GM18505 (cell line): ENCODE data around the gene ZBTB6.
A peak's percentile ranks its signal among the peaks of the same experiment; 100 is the strongest.
"Not testable (repeated sequence)": the region's sequence is repeated elsewhere in the genome, so short reads cannot be mapped to it uniquely, and the experiment has no call there.

Source experiments
- ATAC-seq: cut with Tn5 transposase; IDR thresholded peaks from one replicate; pipeline ENCODE4 v1.9.1; 2021; ENCODE audit not compliant: unreplicated experiment
- POLR2A ChIP-seq: IDR thresholded peaks from 4 replicates; pipeline ENCODE4 v1.6.1; 2011; ENCODE audit warnings: borderline replicate concordance; ENCODE audit not compliant: insufficient read depth, insufficient read length; ENCODE audit errors: extremely low read depth

The ZBTB6 gene

DNA sequence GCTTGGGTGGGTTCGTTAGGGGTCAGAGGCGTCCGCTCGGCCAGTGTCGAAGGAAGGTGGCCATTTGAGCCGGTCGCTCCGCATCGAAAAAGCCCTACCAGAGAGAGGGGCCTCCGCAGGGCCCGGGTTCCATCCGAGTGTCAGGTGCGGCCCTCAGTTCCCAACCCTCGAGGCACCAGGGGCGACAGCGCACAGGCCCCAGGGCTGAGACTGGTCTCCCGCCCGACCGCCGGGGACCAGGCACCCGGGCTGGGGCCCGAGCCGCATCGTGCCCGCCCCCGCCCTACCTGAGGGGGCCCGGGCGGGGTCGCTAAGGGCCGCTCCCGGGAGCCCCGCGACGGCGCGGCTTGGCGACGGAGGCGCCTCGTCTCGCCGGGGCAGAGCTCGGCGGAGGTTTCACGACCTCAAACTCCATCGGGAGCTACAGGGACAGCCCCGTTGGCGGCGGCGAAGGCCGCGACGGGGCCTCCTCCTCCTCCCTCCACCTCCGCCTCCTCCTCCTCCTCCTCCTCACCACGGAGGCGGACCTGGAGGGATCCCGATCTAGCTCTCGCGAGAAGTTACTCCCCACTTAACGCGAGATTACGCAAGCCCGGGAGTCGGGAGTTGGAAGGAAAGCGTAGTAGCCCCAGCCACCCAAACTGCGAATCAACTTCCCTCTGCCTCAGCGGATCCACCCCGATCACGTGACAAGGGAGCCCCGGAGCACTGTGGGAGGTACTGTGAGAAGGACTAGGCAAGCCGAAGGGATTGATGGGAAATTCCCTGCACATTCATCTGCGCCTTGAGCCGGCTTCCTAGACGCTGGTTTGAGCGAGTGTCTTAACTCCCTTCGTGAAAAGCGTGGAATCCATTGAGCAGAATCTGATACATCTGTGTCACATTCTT is 8.1 kb downstream of the ZBTB6 start, which contains the start of gene RC3H2:
TSS of gene RC3H2 (minus strand) at position 537 of the 888 bp plus-strand sequence. CDS start 7,850 bp downstream, outside the sequence.
- peak; percentile 91 for TF ChIP-seq POLR2A
- ATAC-seq = peak; percentile 88

DNA sequence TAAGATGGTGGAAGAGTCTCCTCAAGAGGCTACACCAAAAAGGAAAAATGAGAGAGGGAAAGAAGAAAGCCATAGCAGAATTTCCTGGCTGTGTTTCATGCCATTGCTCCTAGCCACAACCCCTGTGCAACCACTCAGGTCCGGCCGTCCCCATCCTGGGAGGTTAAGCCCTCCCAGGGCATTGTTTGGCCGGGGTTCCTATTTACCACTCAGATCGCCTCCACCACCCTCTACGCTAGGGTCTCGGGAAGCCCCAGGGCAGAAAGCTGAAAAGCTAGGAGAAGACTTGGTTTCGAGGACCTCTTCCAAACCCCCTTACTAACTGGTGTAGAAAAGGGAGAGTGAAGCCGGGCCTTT is 8.7 kb downstream of the ZBTB6 start:
- ATAC-seq = peak; percentile 13

DNA sequence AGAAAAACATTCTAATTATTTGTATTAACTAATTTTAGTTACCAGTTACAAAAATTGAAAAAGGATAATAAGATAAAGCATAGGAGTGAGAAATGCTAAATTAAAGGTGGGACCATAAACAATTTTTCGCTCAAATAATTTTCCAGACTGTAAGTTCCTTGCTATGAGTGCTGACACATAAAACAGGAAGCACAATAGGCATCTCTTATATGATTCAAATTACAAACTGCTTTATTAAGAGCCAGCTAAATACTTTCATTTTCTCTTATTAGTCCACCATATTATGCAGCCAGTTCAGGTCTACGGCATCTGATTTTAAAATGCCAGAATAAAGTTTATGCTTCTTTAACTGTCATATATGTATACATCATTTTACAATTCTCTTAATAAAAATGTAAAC is 12.3 kb downstream of the ZBTB6 start:
- no peak for TF ChIP-seq POLR2A
- ATAC-seq = no peak

More for the DNA sequence above, 8.7 kb downstream of the ZBTB6 start:
- no peak for TF ChIP-seq POLR2A

DNA sequence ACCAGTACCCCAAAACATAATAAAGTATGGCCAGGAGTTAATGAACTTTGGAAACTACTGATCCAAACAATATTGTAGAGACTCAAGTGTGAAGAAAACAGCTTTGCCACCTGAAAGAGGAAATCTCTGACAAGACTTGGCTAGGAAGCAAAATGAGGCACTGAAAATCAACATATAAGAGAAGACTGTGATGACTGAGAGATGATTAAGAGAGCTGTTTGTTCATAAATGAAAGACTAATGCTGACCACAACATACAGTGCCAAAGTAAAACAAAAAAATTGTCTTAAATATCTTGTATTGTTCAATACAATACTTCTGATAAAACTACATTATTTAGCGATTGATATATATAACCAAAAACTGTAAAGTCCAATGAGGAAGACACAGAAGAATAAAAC is 15.2 kb downstream of the ZBTB6 start:
- no peak for ATAC-seq
- no peak for TF ChIP-seq POLR2A

DNA sequence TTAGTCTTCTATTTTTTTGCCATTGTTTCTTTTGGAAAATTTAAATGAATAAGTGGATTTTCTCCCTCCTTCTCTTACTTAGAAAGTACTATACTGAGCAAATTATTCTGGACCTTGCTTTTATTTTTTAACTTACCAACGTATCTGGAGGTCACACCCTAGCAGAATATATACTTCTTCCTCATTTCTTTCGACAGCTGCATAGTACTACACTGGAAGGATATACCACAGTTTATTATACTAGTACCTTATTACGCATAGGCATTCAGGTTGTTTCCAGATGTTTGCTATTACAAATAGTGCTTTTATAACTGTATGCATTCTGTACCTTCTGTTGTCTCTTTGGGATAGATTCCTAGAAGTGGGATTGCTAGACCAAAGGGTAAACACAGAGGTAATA is 24.6 kb downstream of the ZBTB6 start:
- TF ChIP-seq POLR2A = no peak
- ATAC-seq = no peak

DNA sequence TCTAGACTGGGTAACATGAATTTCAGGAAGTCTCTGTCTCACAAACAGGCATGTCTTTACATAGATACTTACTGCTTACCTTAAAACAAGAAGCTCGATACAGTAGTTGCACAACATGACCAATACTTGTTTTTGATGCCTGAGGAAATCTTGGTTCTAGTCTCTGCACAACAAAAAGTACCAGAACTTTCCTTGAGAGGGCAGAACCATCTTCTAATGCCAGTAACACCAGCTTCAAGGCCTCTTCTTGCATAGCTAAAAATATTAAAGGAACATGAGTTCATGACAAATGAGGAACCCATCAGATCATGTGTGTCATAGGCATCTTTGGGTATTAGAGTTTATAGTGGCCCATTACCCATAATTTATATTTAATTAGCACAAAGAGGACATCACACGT is 30.0 kb downstream of the ZBTB6 start:
- no peak for TF ChIP-seq POLR2A
- no peak for ATAC-seq

DNA sequence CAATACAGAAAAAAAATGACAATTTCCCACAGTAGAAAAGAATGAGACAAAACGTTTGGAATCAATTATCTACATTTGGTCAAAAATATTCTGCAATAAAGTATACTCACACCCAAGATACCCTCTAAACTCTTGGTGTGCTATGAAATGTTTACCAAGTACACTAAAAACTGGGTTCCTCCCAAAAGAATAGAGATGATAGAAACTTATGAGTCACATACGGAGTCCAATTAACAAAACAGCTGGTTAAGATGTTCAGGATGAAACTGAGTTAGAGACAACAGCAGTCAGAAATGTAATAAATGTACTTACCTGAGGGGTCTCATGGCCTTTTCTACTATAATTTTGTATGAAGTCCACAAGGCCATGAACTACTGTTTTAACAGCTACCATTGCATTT is 33.7 kb downstream of the ZBTB6 start:
- TF ChIP-seq POLR2A = no peak
- ATAC-seq = no peak

DNA sequence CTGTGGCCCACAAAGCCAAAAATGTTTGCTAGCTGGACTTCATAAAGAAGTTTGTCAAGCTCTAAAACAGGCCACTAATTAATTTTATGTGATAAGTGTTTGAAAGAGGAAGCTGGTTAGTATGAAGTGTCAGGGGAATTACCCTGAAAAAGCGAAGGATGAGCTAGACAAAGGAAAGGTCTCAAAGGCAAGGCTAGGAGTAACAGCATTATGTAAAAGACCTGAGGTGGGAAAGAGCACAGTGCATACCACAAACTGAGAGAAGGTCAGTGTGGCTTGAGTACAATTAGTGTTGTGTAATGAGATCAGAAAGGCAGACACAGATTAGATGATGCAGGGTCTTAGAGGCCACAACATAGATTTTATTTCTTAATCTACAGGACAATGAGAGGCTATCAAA is 37.6 kb downstream of the ZBTB6 start:
- ATAC-seq = no peak

DNA sequence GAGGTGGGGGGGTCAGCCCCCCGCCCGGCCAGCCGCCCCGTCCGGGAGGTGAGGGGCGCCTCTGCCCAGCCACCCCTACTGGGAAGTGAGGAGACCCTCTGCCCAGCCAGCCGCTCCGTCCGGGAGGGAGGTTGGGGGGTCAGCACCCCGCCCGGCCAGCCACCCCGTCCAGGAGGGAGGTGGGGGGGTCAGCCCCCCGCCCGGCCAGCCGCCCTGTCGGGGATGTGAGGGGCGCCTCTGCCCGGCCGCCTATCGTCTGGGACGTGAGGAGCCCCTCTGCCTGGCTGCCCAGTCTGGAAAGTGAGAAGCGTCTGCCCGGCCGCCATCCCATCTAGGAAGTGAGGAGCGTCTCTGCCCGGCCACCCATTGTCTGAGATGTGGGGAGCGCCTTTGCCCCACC is 45.8 kb downstream of the ZBTB6 start:
- ATAC-seq = not testable (repeated sequence)

More for the DNA sequence above, 37.6 kb downstream of the ZBTB6 start:
- no peak for TF ChIP-seq POLR2A

DNA sequence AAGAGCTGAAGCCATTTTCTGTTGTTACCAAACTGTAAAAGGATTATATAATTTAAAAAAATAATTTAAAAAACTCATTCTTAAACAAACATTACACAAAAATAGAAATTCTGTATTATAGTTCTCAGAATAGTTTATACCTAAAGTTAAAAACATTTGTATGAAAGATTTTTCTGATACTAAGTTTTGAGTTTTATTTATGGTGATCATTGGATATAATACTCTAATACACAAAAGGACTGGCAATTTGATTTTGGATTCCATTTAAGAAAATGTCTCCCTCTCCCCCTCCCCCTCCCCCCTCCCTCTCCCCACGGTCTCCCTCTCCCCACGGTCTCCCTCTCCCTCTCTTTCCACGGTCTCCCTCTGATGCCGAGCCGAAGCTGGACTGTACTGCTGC is 47.0 kb downstream of the ZBTB6 start:
- TF ChIP-seq POLR2A = no peak
- no peak for ATAC-seq

DNA sequence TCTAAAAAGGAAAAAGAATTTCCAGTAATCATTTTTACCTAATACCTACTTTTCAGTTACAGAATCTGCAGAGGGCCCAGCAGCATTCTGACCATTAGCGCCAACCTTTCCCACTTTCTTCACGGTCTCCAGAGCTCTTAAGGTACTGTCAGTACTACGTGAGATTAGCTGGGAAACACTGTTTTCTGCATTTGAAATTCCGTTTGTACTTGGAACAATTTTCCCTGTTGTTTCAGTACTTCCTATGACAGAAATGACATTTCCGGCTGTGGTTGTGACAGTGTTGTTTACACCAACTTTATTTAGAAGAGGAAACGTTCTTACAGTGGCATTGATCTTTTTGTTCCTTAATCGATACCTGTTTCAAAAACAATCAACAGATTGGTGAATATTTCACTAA is 47.8 kb downstream of the ZBTB6 start:
- no peak for ATAC-seq
- TF ChIP-seq POLR2A = no peak

DNA sequence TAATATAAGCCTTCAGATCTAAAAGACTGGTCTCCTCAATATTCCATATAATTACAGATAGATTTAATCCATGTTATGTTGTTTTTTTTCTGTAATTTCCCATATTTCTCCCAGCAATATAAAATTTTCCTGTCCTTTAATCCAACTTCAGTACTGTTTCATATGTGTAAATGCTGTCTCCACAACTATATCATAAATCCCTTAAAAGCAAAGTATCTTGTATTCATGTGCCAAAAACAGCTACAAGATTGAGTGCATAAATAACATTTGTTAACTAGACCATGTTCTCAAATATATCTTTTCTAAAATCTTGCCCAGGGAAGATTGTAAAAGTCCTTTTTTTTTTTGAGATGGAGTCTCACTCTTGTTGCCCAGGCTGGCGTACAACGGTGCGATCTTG is 49.7 kb downstream of the ZBTB6 start:
- no peak for ATAC-seq
- no peak for TF ChIP-seq POLR2A

DNA sequence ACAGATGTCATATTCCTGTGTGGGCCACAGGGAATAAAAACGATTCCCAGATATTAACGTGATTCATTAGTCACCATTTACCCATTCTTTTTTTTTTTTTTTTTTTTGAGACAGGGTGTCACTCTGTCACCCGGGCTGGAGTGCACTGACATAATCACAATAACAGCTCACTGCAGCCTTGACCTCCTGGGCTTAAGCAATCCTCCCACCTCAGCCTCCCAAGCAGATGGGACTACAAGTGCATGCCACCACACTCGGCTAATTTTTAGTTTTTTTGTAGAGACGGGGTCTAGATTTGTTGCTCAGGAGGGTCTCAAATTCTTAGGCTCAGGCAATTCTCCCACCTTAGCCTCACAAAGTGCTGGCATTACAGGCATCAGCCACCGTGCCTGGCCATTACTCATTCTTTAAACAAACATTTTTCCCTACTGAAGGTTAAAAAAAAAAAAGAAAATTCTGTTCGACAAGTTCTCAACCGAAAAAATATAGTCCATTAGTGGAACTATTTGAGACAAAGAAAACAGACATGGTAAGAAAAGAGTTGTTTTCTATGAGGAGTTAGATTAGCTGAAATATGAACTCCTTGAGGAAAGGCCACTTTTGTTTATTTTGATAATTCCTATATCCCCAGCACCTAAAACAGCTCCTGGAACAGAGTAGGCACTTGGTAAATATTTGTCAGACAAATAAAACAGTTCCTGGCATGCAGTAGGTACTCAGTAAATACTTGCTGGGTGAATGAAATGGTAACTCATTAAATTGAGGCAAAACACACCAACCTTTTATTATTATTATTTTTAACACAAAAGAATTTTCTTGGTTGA is 52.6 kb downstream of the ZBTB6 start:
- TF ChIP-seq POLR2A = no peak
- no peak for ATAC-seq
